ENCODE results near the gene ADK. TPM values are rescaled to one million over a fixed set of nuclear protein-coding genes. Genes with fewer than 3 reads are reported as not detected.

Gene ADK
- total RNA-seq, 1 experiment from 2014 or later, result 159 TPM

- CTCF ChIA-PET, result no interaction called here
- no peaks in the 10 kb centered on the region for H3K4me1 ChIP-seq (replicated peaks; ENCODE audit: insufficient read depth)
- H3K27me3 ChIP-seq (ENCODE audit: insufficient read depth, low read depth), result no peaks in the 10 kb centered on the region
- H3K36me3 ChIP-seq (ENCODE audit: low read depth), result no peaks in the 10 kb centered on the region
- TF ChIP-seq EZH2 (IDR thresholded peaks at IDR 0.05; ENCODE audit: low read depth), result no peak
- TF ChIP-seq, protein P1, sequence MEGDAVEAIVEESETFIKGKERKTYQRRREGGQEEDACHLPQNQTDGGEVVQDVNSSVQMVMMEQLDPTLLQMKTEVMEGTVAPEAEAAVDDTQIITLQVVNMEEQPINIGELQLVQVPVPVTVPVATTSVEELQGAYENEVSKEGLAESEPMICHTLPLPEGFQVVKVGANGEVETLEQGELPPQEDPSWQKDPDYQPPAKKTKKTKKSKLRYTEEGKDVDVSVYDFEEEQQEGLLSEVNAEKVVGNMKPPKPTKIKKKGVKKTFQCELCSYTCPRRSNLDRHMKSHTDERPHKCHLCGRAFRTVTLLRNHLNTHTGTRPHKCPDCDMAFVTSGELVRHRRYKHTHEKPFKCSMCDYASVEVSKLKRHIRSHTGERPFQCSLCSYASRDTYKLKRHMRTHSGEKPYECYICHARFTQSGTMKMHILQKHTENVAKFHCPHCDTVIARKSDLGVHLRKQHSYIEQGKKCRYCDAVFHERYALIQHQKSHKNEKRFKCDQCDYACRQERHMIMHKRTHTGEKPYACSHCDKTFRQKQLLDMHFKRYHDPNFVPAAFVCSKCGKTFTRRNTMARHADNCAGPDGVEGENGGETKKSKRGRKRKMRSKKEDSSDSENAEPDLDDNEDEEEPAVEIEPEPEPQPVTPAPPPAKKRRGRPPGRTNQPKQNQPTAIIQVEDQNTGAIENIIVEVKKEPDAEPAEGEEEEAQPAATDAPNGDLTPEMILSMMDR (conservative IDR thresholded peaks at IDR 0.05), result no peak
- H3K27ac ChIP-seq, result peak overlapping the region; percentile 3; the same call in 1 of the 2 replicates
- no peak overlapping the region for H2AFZ ChIP-seq
- H4K20me1 ChIP-seq (ENCODE audit: insufficient read depth), result no peaks in the 10 kb centered on the region
- POLR2A ChIA-PET (ENCODE audit: unreplicated experiment), result no interaction called here
- H3K79me2 ChIP-seq (ENCODE audit: low read depth), result peaks cover 36% of the 10 kb centered on the region
- DNase-seq, result no peak
- H3K4me3 ChIP-seq, result no peak overlapping the region
- no TSS peak for BruUV-seq (replicated peaks)
- no peaks in the 10 kb centered on the region for H3K9me3 ChIP-seq (ENCODE audit: insufficient read depth, low read depth)
- intact Hi-C loops (cut with micrococcal nuclease; ENCODE audit: unreplicated experiment), result no loop called here
- no peaks in the 10 kb centered on the region for H3K9me2 ChIP-seq (ENCODE audit: insufficient read depth)
- peaks cover 8% of the 10 kb centered on the region; the same call in 1 of the 2 replicates for H3F3A ChIP-seq (ENCODE audit: insufficient read depth, low read depth)
- H3K4me2 ChIP-seq, result no peak overlapping the region
Measured at GRCh38 chr10:74163319-74164068, 12.5 kb downstream of the ADK start.

- Histone ChIP-seq H3K4me2 (no peak overlapping the region), H3K4me1 (replicated peaks; ENCODE audit: insufficient read depth) (no peaks in the 10 kb centered on the region), H4K20me1 (ENCODE audit: insufficient read depth) (no peaks in the 10 kb centered on the region), H2AFZ (no peak overlapping the region), H3F3A (ENCODE audit: insufficient read depth, low read depth) (peaks cover 8% of the 10 kb centered on the region), H3K9me3 (ENCODE audit: insufficient read depth, low read depth) (no peaks in the 10 kb centered on the region), H3K27ac (no peak overlapping the region), H3K27me3 (ENCODE audit: insufficient read depth, low read depth) (no peaks in the 10 kb centered on the region), H3K79me2 (ENCODE audit: low read depth) (peaks cover 23% of the 10 kb centered on the region), H3K36me3 (ENCODE audit: low read depth) (no peaks in the 10 kb centered on the region), H3K4me3 (no peak overlapping the region), H3K9me2 (ENCODE audit: insufficient read depth) (no peaks in the 10 kb centered on the region)
- ChIA-PET POLR2A (ENCODE audit: unreplicated experiment) (no interaction called here), CTCF (no interaction called here)
- TF ChIP-seq, protein P1 (conservative IDR thresholded peaks at IDR 0.05), result no peak
- no peak for TF ChIP-seq EZH2 (IDR thresholded peaks at IDR 0.05; ENCODE audit: low read depth)
- no TSS peak for BruUV-seq (replicated peaks)
- intact Hi-C loops (cut with micrococcal nuclease; ENCODE audit: unreplicated experiment), result no loop called here
- no peak for DNase-seq
Measured at GRCh38 chr10:74164716-74165529, 13.9 kb downstream of the ADK start.

DNA sequence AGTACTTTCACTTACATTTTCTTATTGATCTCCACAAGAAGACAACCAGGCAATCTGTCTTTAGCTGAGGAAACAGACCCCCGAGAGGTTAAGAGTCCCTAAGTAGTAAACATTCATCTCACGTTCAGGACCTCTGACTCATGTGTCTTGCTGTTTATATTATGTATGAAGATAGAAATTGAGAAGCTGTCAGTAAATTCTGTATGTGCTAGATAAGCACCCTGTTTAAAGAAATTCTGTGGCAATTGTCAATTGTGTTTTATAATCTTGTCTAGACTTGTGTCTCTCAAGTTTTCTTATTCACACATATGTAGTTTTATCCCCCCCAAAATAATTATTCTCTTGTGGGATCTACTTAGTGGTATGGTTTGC lies 14.5 kb downstream of the ADK start:
- ChIA-PET CTCF (no interaction called here), POLR2A (ENCODE audit: unreplicated experiment) (no interaction called here)
- intact Hi-C loops (cut with micrococcal nuclease; ENCODE audit: unreplicated experiment), result no loop called here
- no peak overlapping the region for H3K4me3 ChIP-seq
- no peaks in the 10 kb centered on the region for H3K4me1 ChIP-seq (replicated peaks; ENCODE audit: insufficient read depth)
- H2AFZ ChIP-seq, result no peak overlapping the region
- H3K4me2 ChIP-seq, result no peak overlapping the region
- H3K36me3 ChIP-seq (ENCODE audit: low read depth), result no peaks in the 10 kb centered on the region
- no peak for DNase-seq
- H3F3A ChIP-seq (ENCODE audit: insufficient read depth, low read depth), result peaks cover 8% of the 10 kb centered on the region
- H4K20me1 ChIP-seq (ENCODE audit: insufficient read depth), result no peaks in the 10 kb centered on the region
- TF ChIP-seq, protein P1 (conservative IDR thresholded peaks at IDR 0.05), result no peak
- no peak for TF ChIP-seq EZH2 (IDR thresholded peaks at IDR 0.05; ENCODE audit: low read depth)
- no peaks in the 10 kb centered on the region for H3K9me3 ChIP-seq (ENCODE audit: insufficient read depth, low read depth)
- peaks cover 22% of the 10 kb centered on the region for H3K79me2 ChIP-seq (ENCODE audit: low read depth)
- H3K9me2 ChIP-seq (ENCODE audit: insufficient read depth), result no peaks in the 10 kb centered on the region
- no TSS peak for BruUV-seq (replicated peaks)
- no peak overlapping the region for H3K27ac ChIP-seq
- no peaks in the 10 kb centered on the region for H3K27me3 ChIP-seq (ENCODE audit: insufficient read depth, low read depth)
